Stimulated activated CD4-positive, alpha-beta T cell treated with anti-CD3 and anti-CD28 coated beads, Interleukin-1b, Interleukin-23, amount 100 ng/mL, for 24 hours (primary cell): ENCODE results near the gene VSTM5.

Experiments
- DNase-seq, 4 experiments: peaks; one replicate each; pipeline ENCODE4 v3.0.0-alpha.2; 2020; ENCODE audit warnings: low read depth in 4 of 4, low spot score in 1 of 4

VSTM5 gene

DNA sequence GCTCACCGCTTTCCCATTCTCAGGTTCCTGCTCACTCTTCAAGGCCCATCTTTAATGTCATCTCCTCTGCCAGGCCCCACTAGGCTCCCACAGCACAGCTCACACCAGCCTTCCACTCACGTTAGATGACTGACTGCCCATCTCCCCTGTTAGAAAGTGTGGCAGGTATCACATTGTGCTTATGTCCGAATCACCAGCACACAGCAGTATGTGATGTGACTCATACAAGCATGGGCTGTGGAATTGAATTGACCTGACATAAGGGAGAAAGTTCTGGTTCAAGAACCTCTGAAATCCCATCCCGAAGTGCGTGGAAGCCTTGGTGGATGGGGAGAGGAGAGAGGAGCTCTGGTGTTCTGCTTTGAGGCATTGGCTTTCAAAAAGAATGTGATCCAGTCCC is 6.5 kb downstream of the VSTM5 start:
- DNase-seq: no peak

DNA sequence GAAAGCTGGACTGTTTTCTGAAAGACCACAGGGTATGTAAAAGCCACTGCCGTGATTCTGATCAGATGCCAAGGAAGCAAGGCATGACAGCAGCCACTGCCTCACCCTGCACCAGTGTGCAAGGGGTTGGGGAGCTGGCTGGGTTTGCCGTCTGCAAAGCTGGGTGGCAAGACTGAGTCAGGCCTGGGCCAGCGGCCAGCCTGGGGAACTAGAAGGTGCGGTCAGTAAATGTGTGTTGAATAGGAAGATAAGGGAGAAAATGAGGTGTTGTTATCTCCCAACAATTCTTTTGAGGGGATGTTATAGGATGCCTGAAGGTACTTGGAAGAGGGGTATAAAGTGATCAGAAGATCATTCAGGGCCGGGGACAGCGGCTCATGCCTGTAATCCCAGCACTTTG is 8.0 kb downstream of the VSTM5 start:
- no peak for DNase-seq

DNA sequence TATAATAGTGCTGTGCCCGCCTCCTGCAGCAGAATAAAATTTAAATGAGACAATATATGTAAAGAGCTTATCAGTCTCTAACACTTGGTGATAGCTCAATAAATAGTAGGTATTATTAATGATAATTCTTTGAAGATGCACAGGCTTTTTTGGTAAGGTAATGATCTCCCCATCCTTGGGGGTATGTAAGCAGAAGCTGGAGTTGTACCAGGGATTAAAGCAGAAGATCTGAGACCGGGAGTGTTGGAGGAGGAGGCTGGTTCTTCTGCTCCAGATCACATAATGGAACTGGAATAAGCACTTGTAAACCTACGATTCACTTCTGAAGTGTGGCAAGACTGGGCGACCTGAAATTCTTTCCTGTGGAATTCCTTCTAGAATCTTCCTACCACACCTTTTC is 8.4 kb downstream of the VSTM5 start:
- no peak for DNase-seq

DNA sequence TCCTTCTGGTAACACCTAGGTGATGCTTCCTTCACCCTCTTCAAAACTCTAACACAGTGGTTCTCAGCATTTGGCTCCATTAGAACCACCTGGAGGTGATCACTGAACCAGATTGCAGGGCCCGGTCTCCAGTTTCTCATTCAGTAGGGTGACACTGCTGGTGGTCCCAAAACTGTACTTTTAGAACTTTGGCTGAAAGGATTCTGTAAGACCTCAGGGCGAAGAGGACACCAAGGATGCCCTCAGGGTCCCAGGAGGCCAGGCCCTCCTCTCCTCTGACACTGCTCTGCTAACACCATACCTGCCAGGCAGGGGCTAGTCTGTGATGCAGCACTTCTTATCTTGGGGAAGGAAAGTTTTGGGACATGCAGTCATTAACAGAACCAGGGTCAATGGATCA is 9.0 kb downstream of the VSTM5 start:
- no peak for DNase-seq

DNA sequence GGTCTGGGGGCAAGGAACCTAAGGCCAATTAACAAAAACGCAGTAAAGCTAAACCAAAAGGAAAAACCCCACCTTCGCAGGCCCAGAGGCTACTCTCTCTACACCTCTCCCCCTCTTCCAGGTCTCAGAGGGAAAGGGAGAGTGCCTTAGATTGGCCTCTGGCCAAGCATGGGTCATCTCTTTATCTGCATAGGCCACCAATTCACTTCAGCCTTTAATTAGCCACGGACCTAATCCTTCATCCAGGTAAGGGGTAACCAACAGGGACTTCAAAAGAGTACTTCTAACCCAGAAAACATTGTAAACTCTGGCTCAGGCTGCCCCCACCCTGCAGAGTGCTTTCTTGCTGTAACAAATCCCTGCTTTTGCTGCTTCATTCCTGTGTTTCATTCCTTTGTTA is 9.4 kb downstream of the VSTM5 start:
- no peak for DNase-seq

DNA sequence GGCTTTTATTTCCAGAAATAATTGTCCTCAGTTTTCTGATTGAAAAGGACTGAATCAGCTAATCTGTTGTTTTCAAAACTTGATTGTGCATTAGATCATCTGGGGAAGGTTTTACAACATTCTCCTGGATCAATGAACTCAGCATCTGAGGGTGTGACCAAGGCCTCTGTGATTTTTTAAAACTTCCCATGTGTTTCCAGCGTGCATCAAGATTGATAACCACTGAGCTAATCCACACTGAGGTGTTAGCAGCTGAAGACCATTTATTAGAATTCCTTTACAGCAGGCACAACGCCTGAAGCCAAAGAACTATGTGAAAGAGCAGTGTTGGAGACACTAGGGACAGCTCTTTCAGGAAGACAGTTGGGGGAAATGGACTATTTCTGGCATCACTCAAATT is 10.2 kb downstream of the VSTM5 start:
- DNase-seq: no peak

DNA sequence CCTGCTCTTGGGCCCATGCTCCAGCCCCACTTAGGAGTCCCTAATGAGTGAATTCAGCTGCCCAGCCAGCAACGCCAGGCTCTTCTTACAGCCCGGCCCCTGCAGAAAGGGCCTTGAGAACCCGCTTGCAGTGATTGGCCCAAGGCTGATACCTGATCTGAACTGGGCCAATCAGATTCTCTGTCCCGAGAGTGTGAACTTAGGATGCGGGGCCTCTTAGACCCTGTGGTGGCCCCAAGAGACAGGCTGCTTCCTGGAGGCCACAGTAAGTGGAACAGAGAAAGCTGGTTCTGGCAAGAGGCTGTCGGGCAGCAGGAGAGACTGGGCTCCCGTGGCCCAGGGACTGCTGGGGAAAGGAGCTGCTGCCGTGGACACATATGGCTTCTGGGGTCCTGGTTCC is 11.5 kb downstream of the VSTM5 start:
- DNase-seq: no peak

DNA sequence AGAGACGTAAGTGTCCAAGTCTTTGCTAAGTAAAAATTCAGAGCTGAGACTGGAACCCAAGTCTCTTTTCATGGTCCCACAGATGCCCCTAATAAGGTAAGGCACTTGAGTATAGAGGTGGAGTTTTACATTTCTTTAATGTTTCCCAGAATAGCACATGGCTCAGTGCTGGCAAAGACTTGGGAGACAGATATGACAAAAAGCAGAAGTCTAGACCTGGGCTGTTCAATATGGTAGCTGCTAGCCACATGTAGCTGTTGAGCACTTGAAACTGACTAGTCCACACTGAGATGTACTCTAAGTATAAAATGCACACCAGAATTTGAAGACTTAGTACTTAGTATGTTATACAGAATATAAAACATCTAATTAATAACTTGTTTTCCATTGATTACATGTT is 17.6 kb downstream of the VSTM5 start:
- DNase-seq: no peak

DNA sequence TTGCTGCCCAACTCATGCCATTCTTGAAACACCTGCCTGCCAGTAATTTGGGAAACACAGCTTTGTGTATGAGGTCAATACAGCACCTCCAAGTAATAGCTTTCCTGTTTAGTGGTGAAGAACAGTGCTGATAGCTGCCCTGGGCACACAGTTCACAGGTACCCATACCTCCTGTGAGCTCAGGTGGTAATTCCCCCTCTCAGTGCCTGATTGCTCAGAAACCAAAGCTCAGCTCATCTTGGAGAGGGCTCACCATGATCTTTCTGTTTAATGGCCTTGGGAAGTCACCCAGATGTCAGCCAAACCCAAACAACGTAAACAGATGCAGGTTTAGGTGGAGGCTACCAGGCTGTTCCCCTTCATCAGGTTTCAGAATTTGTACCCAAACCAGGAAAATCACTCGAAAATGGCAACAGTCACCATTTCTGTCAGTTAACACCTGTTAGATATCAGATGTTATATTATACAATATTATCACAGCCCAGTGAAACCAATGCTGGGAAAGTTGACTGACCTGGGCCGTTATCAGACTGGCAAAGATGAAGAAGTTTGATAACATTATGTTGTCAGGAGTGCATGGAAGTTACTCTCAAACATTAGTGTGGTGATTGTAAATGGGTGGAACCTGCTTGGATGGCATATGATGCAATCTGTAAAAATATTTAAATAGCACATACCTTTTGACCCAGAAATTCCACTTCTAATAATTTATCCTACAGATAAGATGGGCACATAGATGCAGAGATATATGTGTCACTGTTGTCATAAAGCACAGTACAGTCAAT is 18.9 kb downstream of the VSTM5 start:
- no peak for DNase-seq

DNA sequence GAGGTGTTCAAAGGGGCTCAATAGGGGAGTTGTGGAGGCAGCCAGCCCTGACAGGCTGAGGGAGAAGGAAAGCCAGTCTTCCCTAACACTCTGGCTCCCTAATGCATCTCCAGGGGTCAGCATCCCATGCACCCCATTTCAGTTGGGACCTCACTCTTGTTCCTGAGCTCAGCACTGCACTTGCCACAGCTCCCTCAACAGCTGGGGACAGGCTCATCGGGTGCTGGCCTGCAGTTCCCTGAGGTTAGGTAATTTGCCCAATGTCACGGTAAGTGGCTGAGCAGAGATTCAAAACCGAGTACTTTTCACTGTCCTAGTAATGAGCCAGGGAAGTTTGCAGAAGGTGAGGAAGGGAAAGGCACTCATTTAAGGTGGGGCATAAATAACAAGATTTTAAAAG is 20.8 kb downstream of the VSTM5 start:
- no peak for DNase-seq

DNA sequence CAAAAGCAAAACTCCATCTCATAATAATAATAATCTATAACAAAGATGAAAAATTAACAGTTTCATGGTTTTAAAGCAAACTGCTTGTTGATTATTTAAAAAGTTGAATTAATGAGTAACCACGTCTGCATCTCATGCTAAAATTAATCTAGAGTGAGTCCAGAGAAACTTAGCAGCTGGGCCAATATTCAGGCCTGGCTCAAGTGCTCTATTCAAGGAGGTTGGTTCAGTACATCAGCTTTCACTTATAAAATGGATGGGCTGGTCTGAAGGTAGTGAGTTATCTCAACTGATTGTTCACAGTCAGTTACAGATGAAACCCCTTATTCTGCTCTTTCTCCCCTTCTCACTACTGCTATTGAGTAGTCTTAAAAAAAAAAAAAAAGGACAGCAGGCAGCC is 23.1 kb downstream of the VSTM5 start:
- no peak for DNase-seq

DNA sequence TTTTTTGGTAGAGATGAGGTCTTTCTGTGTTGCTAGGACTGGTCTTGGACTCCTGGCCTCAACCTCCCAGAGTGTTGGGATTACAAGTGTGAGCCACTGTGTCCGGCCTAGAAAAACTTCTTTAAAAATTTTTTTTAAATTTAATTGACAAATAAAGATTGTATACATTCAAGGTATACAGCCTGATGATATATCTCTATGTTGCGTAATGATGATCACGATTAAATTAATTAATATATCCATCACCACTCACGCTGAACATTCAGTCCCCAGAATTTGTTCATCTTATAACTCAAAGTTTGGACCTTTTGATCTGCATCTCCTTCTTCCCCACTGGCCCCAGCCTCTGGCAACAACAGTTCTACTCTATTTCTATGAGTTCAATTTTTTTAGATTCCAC is 27.2 kb downstream of the VSTM5 start:
- DNase-seq: no peak

DNA sequence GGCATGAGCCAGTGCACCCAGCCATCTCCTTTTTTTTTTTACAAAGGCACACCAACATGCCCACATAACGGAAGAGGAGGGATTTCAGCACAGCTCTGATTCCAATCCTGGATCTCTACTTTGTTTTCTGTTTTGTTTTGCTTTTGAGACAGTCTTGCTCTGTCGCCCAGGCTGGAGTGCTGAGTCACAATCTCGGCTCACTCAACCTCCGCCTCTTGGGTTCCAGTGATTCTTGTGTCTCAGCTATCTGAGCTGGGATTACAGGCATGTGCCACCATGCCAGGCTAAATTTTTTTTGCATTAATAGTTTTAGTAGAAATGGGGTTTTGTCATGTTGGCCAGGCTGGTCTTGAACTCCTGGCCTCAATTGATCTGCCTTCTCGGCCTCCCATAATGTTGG is 28.1 kb downstream of the VSTM5 start:
- DNase-seq: no peak

DNA sequence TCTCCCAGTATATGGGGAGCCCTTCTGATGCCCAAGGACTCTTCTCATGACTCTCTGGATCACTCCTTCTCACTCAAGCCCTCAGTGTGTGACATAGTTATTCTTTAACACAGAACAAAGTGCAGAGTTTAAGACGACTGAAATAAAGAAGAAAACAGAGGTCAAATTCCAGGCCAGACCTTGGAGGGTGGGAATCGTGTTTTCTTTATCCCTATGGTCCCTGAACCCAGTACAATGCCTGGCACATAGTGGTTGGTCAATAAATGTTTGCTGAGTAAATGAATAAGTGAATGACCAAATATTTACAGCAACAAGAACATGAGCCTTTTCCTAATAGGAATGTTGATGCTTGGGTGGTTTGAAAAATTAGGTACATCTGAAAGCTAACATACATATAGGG is 28.8 kb downstream of the VSTM5 start:
- no peak for DNase-seq

DNA sequence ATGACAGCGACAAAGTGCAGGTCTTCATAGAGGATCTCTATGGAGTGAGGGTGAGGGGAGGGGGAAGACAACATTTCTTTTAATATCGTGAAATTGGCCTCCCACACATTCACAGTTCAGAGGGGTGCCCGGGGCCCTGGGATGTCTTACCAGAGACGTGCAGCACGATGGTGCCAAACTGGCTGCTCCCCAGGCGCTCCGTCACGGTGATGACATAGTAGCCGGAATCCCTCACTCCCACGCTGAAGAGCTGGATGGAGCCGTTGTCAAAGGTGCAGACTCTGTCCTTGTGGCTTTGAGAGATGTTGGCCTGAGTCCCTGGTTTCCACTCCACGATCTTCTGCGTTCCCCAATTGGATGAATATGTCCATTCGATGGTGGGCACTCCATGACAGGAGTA is 29.6 kb downstream of the VSTM5 start:
- no peak for DNase-seq

DNA sequence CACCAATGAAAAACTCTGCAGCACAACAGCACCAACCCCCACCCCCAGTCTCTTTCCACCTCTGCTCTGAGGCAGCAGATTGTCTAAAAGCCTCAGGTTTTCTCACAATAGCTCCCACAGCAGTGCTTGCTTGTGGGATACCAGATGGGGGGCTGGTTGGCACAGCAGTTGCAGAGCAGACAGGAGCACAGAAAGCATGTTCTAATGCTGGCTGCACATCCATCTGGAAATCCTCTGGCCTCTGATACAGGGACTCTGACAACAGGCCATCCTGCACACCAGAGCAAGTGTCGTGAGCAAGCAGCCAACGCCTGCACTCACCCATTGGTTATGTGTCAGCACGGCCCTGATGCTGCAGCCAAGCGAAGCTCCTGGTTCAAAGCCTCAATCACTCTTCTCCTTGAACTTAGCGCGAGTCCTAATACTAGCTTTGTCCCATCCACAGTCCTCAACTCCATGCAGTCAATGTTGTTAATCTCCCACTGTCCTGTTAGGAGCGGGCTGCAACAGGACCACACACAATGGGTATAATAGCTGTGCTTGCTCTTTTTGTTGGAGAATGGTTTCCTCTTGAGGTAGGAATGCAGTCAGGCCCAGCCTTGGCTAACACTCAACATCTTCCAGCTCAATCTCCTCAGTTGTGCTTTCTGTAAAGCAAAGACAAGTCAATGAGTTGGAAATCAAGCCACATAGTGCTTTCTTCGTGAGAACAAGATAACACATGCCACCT is 30.3 kb downstream of the VSTM5 start:
- no peak for DNase-seq

DNA sequence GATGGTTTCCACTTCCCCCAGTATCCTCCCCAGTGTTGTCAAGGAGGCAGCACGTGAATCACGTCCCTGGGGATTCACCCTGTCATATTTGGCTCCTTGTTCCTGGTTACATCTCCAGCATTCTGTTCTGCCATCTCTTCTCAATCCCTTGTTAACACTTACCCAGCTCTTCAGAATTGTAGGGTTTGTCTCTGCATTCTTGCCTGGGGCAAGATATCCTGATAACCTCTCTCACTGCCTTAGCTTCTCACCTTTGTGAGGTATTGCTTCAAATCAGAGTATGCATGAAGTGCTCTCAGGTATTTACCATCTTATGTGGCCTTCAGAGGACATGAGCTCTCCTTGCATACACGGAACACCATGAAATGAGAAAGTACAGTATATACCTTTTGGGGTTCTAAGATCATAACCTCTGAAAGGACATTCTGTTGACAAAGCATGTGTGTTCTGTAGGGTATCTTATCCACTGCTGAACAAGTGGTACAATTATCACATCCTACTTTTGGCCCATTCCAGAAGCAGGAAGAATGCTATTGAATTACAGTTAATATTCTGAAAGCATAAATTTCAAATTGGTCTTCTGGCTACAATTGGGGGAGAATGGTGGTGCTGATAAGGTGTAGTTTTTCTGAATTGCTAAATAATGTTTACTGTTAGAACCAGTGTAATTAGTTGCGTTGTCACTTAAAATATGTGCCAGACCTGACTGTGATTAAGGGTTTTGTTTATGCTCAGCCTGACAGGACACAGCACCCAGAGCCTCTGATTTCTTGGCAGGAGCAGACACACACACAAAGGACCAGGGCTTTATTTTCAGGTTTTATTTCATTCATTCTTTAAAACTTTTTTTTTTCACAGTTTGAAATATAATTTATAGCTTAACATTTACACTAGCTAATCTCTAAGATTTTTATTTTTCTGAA is 32.7 kb downstream of the VSTM5 start:
- no peak for DNase-seq

DNA sequence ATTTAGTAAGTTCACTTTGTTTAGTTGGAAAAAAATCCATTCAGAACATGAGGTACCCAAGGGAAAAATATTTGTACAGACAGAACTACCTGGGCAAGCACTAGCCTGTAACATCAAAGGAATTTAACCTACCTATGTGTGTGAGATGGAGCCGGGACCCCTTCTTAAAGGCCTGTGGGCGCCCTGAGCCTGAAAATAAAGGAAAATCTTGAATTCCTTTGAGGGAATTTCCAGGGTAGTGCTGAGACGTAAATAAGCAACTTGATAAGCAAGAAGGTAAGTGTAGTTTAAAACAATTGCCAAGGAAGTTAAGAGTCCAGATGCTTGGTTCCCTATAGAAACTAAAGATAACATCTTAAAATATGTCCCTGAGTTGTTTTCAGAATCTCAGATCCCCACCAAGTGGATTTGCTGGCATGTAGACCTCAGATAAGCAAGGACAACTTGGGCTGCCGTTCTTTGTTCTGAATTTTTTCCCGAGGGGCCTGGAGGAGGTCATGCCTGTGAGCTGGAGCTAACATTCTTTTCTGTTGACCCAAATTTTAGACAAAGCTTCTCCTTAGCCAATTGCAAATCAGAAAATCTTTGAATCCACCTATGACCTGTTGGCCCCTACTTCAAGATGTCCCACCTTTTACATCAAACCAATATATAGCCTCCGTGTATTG is 35.3 kb downstream of the VSTM5 start:
- no peak for DNase-seq

DNA sequence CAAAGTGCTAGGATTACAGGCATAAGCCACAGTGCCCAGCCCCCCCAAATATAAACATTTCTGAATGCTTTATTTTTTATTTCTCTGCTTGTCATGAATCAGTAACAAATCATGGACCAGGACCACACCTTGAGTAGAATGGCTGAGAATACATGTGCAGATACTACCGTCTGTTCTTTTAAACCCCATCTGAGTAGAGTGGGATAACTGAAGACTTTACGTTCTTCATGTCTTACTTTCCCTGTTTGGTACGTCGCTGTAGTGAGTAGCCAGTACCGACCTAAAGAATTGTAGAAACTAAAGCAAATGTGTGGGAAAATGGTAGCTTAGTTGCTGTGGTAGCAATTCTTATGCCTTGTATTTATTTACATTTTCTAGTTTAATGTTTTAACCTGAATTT is 36.4 kb downstream of the VSTM5 start:
- DNase-seq: no peak

DNA sequence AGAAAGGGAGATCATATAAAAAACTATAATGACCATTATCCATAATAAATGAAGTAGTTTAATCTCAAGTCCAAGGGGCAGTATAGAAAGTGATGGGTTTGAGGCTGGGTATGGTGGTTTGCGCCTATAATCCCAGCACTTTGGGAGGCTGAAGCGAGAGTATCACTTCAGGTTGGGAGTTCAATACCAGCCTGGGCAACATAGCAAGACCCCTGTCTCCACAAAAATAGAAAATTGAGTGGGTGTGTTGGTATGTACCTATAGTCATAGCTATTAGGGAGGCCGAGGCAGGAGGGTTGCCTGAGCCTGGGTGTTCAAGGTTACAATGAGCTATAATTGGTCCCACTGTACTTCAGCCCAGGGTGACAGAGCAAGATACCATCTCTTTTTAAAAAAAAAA is 42.4 kb downstream of the VSTM5 start:
- no peak for DNase-seq

DNA sequence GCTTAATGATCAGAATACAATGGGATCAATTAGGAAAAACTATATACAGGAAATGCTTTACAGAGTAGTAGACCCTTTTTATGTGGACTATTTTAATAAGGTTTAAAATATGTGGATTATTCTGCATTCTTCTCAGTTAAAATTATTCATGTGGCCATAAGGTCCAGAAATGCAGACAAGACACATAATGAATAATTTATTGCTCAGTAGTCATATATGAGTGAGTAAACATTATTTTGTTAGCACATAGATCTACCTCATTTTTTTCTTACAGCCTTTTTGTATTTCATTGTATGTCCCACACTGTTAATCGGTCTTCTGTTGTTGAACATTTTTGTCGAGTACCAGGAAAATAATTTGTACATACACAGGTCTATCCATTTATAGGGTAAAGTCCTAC is 45.5 kb downstream of the VSTM5 start:
- DNase-seq: no peak
